Lower lobe of right lung (tissue), 2 donors: ENCODE measurements around the gene ZDHHC18. TPM values are rescaled to one million over a fixed set of nuclear protein-coding genes. Genes with fewer than 3 reads are reported as not detected.
"Not testable (repeated sequence)": the region's sequence is repeated elsewhere in the genome, so short reads cannot be mapped to it uniquely, and the experiment has no call there.

ENCODE experiments used
- ATAC-seq, 2 donors: fragments of 200-7000 bp; cut with Tn5 transposase; one replicate each; pipeline ENCODE4 v1.9.1; 2020 to 2022; ENCODE audit warnings: mild to moderate bottlenecking in 2 of 2, moderate library complexity in 2 of 2
- DNase-seq: peaks from one replicate; pipeline ENCODE4 v3.0.0-alpha.2; 2020
- H3K27ac ChIP-seq: fragments of 200-600 bp; one replicate; pipeline ENCODE4 v1.8.0; 2022
- H3K27me3 ChIP-seq: fragments of 200-600 bp; one replicate; pipeline ENCODE4 v1.8.0; 2022; ENCODE audit warnings: low read depth
- H3K36me3 ChIP-seq: fragments of 200-600 bp; one replicate; pipeline ENCODE4 v1.8.0; 2022; ENCODE audit warnings: mild to moderate bottlenecking
- H3K4me1 ChIP-seq: fragments of 200-600 bp; one replicate; pipeline ENCODE4 v1.8.0; 2022
- H3K4me3 ChIP-seq: fragments of 200-600 bp; one replicate; pipeline ENCODE4 v1.8.0; 2022; ENCODE audit warnings: mild to moderate bottlenecking
- H3K9me3 ChIP-seq: fragments of 200-600 bp; one replicate; pipeline ENCODE4 v1.8.0; 2022
- intact Hi-C: fragments of 100-400 bp; cut with DNase I; formaldehyde crosslinking; loops from one replicate; pipeline ENCODE4 v1.11.0; 2022
- total RNA-seq: library from RNA; stranded (reverse); fragmentation: NEBNext Ultra II Directional; extraction: Animal tissue kit (Norgen Biotek cat#: 25700); gene quantifications from one replicate; pipeline ENCODE4 v1.2.1, GENCODE V29; 2021
- TF ChIP-seq, protein P1 (sequence below): fragments of 200-600 bp; IDR thresholded peaks from one replicate; pipeline ENCODE4 v1.8.0; 2022; ENCODE audit warnings: antibody characterized with exemption, mild to moderate bottlenecking
- donor health status: DM: no; HTN: yes; CAD: no; lungs with severe emphysema.

The ZDHHC18 gene
- total RNA-seq, 1 donor from 2014 or later = 29.1 TPM

DNA sequence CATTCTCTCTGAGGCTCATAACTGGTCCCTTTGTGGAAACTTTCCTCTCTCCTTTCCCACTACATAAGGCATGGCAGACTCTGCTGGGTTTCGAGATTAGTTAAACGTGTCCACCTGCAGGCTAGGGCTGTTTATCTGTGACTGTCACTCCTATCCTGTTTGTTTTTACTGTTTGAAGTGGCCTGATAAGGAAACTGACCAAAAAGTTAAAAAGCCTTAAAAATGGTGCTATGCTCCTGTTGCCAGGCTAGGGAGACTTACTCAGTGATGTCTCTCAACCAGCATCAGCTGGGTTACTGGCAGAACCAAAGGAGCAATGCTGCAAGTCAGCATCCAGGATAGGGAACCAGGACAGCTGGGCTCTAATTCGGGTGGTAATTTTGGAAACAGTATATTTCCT is 34.9 kb upstream of the ZDHHC18 start:
- intact Hi-C loops = loop anchor here (5.0 kb wide), 1 partner anchor 184 kb away; no protein-coding TSS in a partner anchor
- H3K4me3 ChIP-seq = no peak overlapping the region
- H3K27me3 ChIP-seq = no peaks in the 10 kb centered on the region
- DNase-seq (no peak), ATAC-seq (no peak)
- H3K9me3 ChIP-seq = no peaks in the 10 kb centered on the region
- TF ChIP-seq, protein P1, sequence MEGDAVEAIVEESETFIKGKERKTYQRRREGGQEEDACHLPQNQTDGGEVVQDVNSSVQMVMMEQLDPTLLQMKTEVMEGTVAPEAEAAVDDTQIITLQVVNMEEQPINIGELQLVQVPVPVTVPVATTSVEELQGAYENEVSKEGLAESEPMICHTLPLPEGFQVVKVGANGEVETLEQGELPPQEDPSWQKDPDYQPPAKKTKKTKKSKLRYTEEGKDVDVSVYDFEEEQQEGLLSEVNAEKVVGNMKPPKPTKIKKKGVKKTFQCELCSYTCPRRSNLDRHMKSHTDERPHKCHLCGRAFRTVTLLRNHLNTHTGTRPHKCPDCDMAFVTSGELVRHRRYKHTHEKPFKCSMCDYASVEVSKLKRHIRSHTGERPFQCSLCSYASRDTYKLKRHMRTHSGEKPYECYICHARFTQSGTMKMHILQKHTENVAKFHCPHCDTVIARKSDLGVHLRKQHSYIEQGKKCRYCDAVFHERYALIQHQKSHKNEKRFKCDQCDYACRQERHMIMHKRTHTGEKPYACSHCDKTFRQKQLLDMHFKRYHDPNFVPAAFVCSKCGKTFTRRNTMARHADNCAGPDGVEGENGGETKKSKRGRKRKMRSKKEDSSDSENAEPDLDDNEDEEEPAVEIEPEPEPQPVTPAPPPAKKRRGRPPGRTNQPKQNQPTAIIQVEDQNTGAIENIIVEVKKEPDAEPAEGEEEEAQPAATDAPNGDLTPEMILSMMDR = no peak
- H3K36me3 ChIP-seq = peaks cover 31% of the 10 kb centered on the region
- H3K27ac ChIP-seq = no peak overlapping the region
- peaks cover 17% of the 10 kb centered on the region for H3K4me1 ChIP-seq

DNA sequence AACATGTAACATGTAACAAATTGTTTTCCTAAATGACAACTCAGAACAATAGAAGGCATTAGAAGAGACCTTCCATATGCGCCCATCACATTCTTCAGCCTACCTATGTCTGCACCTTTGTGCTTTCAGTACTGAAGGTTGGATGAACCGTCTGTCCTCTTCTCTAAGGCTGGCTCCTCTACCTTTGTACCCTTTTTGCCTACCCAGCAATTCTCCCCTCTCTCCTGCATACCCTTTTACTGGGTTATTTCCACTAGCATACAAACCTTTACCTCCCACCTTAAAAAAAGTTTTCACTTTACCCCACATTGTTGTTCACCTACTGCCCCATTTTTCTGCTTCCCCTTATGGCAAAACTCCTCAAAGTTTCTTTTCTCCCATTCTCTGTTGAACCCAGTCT is 33.6 kb upstream of the ZDHHC18 start:
- intact Hi-C loops = loop anchor here (5.0 kb wide), 1 partner anchor 186 kb away; no protein-coding TSS in a partner anchor
- ATAC-seq (no peak), DNase-seq (no peak)
- no peaks in the 10 kb centered on the region for H3K27me3 ChIP-seq
- no peak overlapping the region for H3K27ac ChIP-seq
- H3K4me3 ChIP-seq = no peak overlapping the region
- TF ChIP-seq, protein P1 = no peak
- peaks cover 31% of the 10 kb centered on the region for H3K36me3 ChIP-seq
- H3K4me1 ChIP-seq = peaks cover 12% of the 10 kb centered on the region
- no peaks in the 10 kb centered on the region for H3K9me3 ChIP-seq

DNA sequence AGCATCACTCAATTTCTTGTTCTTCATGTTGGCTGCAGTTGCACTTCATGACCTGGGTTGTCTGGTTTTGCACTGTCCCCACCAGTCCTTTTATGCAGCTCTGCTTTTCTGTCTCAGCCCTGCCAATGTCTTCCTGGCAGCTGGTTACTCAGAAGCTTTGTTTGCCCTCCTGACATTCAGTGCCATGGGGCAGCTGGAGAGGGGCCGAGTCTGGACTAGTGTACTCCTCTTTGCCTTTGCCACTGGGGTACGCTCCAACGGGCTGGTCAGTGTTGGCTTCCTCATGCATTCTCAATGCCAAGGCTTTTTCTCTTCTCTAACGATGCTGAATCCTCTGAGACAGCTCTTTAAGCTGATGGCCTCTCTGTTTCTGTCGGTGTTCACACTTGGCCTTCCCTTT is 32.1 kb upstream of the ZDHHC18 start:
- Histone ChIP-seq H3K27ac (no peak overlapping the region), H3K4me1 (peaks cover 12% of the 10 kb centered on the region), H3K27me3 (no peaks in the 10 kb centered on the region), H3K9me3 (no peaks in the 10 kb centered on the region), H3K36me3 (peaks cover 31% of the 10 kb centered on the region), H3K4me3 (no peak overlapping the region)
- ATAC-seq = no peak
- intact Hi-C loops = loop anchor here (5.0 kb wide), 1 partner anchor 187 kb away; no protein-coding TSS in a partner anchor
- DNase-seq = no peak
- TF ChIP-seq, protein P1 = no peak

DNA sequence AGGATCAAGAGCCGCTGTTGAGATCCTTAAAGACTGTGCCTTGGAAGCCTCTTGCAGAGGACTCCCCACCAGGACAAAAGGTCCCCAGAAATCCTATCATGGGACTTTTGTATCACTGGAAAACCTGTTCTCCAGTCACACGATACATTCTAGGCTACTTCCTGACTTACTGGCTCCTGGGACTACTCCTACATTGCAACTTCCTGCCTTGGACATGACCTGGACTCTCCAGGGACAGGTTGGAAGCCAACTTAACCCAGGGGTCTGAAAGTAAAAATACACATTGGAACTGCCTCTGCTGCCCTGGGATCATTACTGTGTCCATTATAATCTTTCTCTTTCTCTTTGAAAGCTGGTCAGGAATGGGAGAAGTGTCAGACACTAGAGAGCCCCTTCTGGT is 28.9 kb upstream of the ZDHHC18 start:
- H3K4me3 ChIP-seq = no peak overlapping the region
- TF ChIP-seq, protein P1 = no peak
- no peak for ATAC-seq

DNA sequence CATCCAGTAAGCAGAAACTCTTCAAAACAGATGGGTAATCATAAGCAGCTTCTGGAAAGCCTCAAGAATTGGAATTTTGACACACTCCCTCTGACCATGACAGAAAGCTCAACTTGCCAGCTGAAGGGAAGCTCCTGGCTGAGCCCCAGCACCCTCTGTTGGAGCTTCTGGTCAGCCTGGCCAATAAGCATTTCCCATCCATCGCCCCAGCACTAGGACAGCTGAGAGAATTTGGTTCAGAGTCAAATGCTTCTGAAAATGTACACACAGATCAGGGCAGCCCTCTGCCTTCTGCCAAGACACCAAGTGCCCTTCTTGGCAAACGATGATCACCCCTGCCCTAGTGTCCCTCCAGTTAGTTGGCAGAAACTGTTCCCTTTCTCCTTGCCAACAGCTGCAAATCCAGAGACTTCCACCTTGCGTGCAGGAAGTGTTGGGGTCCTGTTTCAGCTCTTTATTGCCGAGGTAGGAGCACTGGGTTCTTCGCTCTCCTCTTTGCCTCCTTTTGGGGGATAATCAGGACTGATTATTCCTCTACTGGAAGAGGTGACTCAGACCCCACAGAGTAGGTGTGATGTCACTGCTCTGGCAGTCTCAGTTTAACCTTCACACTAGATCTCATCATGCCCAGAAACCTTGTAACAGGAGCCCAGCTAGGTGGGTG is 26.9 kb upstream of the ZDHHC18 start:
- Histone ChIP-seq H3K9me3 (no peaks in the 10 kb centered on the region), H3K4me1 (peaks cover 31% of the 10 kb centered on the region), H3K27ac (peak overlapping the region; percentile 71), H3K36me3 (peaks cover 10% of the 10 kb centered on the region), H3K27me3 (no peaks in the 10 kb centered on the region), H3K4me3 (no peak overlapping the region)
- intact Hi-C loops = no loop called here
- ATAC-seq = peak; percentile 69 to 75
- no peak for DNase-seq
- TF ChIP-seq, protein P1 = no peak

More for the DNA sequence above, 28.9 kb upstream of the ZDHHC18 start:
- no peaks in the 10 kb centered on the region for H3K9me3 ChIP-seq
- no peak for DNase-seq
- intact Hi-C loops = no loop called here
- H3K27me3 ChIP-seq = no peaks in the 10 kb centered on the region
- peaks cover 31% of the 10 kb centered on the region for H3K4me1 ChIP-seq
- peaks cover 22% of the 10 kb centered on the region for H3K36me3 ChIP-seq
- no peak overlapping the region for H3K27ac ChIP-seq

DNA sequence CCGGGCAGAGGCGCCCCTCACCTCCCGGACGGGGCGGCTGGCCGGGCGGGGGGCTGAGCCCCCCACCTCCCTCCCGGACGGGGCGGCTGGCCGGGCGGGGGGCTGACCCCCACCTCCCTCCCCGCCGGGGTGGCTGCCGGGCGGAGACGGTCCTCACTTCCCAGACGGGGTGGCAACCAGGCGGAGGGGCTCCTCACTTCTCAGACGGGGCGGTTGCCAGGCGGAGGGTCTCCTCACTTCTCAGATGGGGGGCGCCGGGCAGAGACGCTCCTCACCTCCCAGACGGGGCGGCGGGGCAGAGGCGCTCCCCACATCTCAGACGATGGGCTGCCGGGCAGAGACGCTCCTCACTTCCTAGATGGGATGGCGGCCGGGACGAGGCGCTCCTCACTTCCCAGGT is 22.6 kb upstream of the ZDHHC18 start:
- H3K9me3 ChIP-seq, H3K36me3 ChIP-seq, H3K4me3 ChIP-seq, ATAC-seq, H3K27me3 ChIP-seq, H3K27ac ChIP-seq, intact Hi-C loops, DNase-seq: not testable (repeated sequence)
- peaks cover 26% of the 10 kb centered on the region for H3K4me1 ChIP-seq
